ENCODE data around the gene CLEC4G.

CLEC4G gene

GRCh38 chr19:7689165-7689564, 42.7 kb downstream of the CLEC4G start:
- Mint-ChIP-seq H3K36me3 (ENCODE audit: low read depth) (peaks cover 18% of the 10 kb centered on the region), H3K9me3 (no peaks in the 10 kb centered on the region), H3K27ac (no peak overlapping the region), H3K4me3 (no peak overlapping the region), H3K4me1 (ENCODE audit: low read depth) (peaks cover 27% of the 10 kb centered on the region), H3K27me3 (no peaks in the 10 kb centered on the region)
- intact Hi-C loops (cut with micrococcal nuclease) = loop anchor here (10.0 kb wide), 1 partner anchor 236 kb away; the partner anchor contains the start of genes CTXN1 and SNAPC2

GRCh38 chr19:7687177-7687576, 44.7 kb downstream of the CLEC4G start:
- Mint-ChIP-seq H3K27ac (peak overlapping the region; percentile 48), H3K9me3 (no peaks in the 10 kb centered on the region), H3K4me1 (ENCODE audit: low read depth) (peaks cover 32% of the 10 kb centered on the region), H3K4me3 (no peak overlapping the region), H3K36me3 (ENCODE audit: low read depth) (peaks cover 38% of the 10 kb centered on the region), H3K27me3 (no peaks in the 10 kb centered on the region)
- intact Hi-C loops (cut with micrococcal nuclease) = loop anchor here (10.0 kb wide), 1 partner anchor 238 kb away; the partner anchor contains the start of genes CTXN1 and SNAPC2

- Mint-ChIP-seq H3K4me3 (no peak overlapping the region), H3K27me3 (no peaks in the 10 kb centered on the region), H3K36me3 (ENCODE audit: low read depth) (peaks cover 52% of the 10 kb centered on the region), H3K4me1 (ENCODE audit: low read depth) (peaks cover 43% of the 10 kb centered on the region), H3K9me3 (no peaks in the 10 kb centered on the region), H3K27ac (peak overlapping the region; percentile 48)
- intact Hi-C loops (cut with micrococcal nuclease) = loop anchor here (10.0 kb wide), 1 partner anchor 239 kb away; the partner anchor contains the start of genes CTXN1 and SNAPC2
Observed at GRCh38 chr19:7685546-7686445, 46.1 kb downstream of the CLEC4G start.

GRCh38 chr19:7682175-7682855, 49.6 kb downstream of the CLEC4G start:
- H3K4me1 Mint-ChIP-seq (ENCODE audit: low read depth) = peaks cover 71% of the 10 kb centered on the region
- peak overlapping the region; percentile 98 for H3K4me3 Mint-ChIP-seq
- H3K27me3 Mint-ChIP-seq = no peaks in the 10 kb centered on the region
- H3K27ac Mint-ChIP-seq = peak overlapping the region; percentile 96
- peaks cover 52% of the 10 kb centered on the region for H3K36me3 Mint-ChIP-seq (ENCODE audit: low read depth)
- intact Hi-C loops (cut with micrococcal nuclease) = loop anchor here (10.0 kb wide), 1 partner anchor 242 kb away; the partner anchor contains the start of genes CTXN1 and SNAPC2
- no peaks in the 10 kb centered on the region for H3K9me3 Mint-ChIP-seq

- Mint-ChIP-seq H3K36me3 (ENCODE audit: low read depth) (peaks cover 52% of the 10 kb centered on the region), H3K4me1 (ENCODE audit: low read depth) (peaks cover 72% of the 10 kb centered on the region), H3K4me3 (peak overlapping the region; percentile 98), H3K27me3 (no peaks in the 10 kb centered on the region), H3K9me3 (no peaks in the 10 kb centered on the region), H3K27ac (peak overlapping the region; percentile 96)
- intact Hi-C loops (cut with micrococcal nuclease) = loop anchor here (1.0 to 10.0 kb wide), 2 partner anchors 118 to 243 kb away; partner anchors contain the start of genes CTXN1 and SNAPC2
Observed at GRCh38 chr19:7681340-7682174, 50.4 kb downstream of the CLEC4G start.

GRCh38 chr19:7680606-7681339, 51.1 kb downstream of the CLEC4G start, which contains the start of gene TRAPPC5:
TRAPPC5 (plus strand) TSS chr19:7680833; CDS start chr19:7682254, 1,421 bp downstream.
- H3K4me1 Mint-ChIP-seq (ENCODE audit: low read depth) = peaks cover 72% of the 10 kb centered on the region

GRCh38 chr19:7679771-7680605, 51.9 kb downstream of the CLEC4G start:
- Mint-ChIP-seq H3K27me3 (no peaks in the 10 kb centered on the region), H3K9me3 (no peaks in the 10 kb centered on the region), H3K27ac (peak overlapping the region; percentile 96), H3K4me3 (peak overlapping the region; percentile 98), H3K36me3 (ENCODE audit: low read depth) (peaks cover 39% of the 10 kb centered on the region), H3K4me1 (ENCODE audit: low read depth) (peaks cover 68% of the 10 kb centered on the region)
- intact Hi-C loops (cut with micrococcal nuclease) = loop anchor here (1.0 to 10.0 kb wide), 3 partner anchors 28 to 245 kb away; partner anchors contain the start of genes CTXN1 and SNAPC2

More at GRCh38 chr19:7680606-7681339, 51.1 kb downstream of the CLEC4G start, which contains the start of gene TRAPPC5:
- peaks cover 47% of the 10 kb centered on the region for H3K36me3 Mint-ChIP-seq (ENCODE audit: low read depth)
- no peaks in the 10 kb centered on the region for H3K27me3 Mint-ChIP-seq
- peak within 1 kb of the TSS; percentile 96 for H3K27ac Mint-ChIP-seq
- H3K4me3 Mint-ChIP-seq = peak within 1 kb of the TSS; percentile 98
- intact Hi-C loops (cut with micrococcal nuclease) = loop anchor here (1.0 to 10.0 kb wide), 4 partner anchors 28 to 244 kb away; partner anchors contain the start of genes CTXN1 and SNAPC2
- H3K9me3 Mint-ChIP-seq = no peaks in the 10 kb centered on the region

- peaks cover 2% of the 10 kb centered on the region for H3K9me3 Mint-ChIP-seq
- peaks cover 74% of the 10 kb centered on the region for H3K4me1 Mint-ChIP-seq (ENCODE audit: low read depth)
- intact Hi-C loops (cut with micrococcal nuclease) = no loop called here
- H3K36me3 Mint-ChIP-seq (ENCODE audit: low read depth) = peaks cover 35% of the 10 kb centered on the region
- peak overlapping the region; percentile 96 for H3K27ac Mint-ChIP-seq
- no peak overlapping the region for H3K4me3 Mint-ChIP-seq
- H3K27me3 Mint-ChIP-seq = no peaks in the 10 kb centered on the region
Observed at GRCh38 chr19:7678971-7679751, 52.7 kb downstream of the CLEC4G start.
